Brain microvascular endothelial cell (primary cell): ENCODE data around the gene SMDT1.

ENCODE experiments used
- DNase-seq: peaks from one replicate; pipeline ENCODE4 v3.0.0-alpha.2; 2020
- H3K27ac ChIP-seq: fragments of 250-450 bp; sonication (Bioruptor Pico); 2 replicates; pipeline ENCODE4 v1.5.1; 2020; ENCODE audit warnings: mild to moderate bottlenecking, moderate library complexity
- H3K27me3 ChIP-seq: fragments of 250-450 bp; sonication (Bioruptor Pico); replicated peaks from 2 replicates; pipeline ENCODE4 v1.5.1; 2020; ENCODE audit warnings: mild to moderate bottlenecking
- H3K36me3 ChIP-seq: fragments of 250-450 bp; sonication (Bioruptor Pico); replicated peaks from 2 replicates; pipeline ENCODE4 v1.5.1; 2020; ENCODE audit warnings: mild to moderate bottlenecking
- H3K4me3 ChIP-seq: 2 replicates; pipeline ENCODE4 v1.5.1; 2011; ENCODE audit warnings: low read depth, mild to moderate bottlenecking, control low read depth, low read length, moderate library complexity
- CTCF ChIP-seq: IDR thresholded peaks from 2 replicates; pipeline ENCODE4 v1.5.1; 2011; ENCODE audit warnings: low read depth, mild to moderate bottlenecking, moderate library complexity, low read length, control low read depth, inconsistent platforms; ENCODE audit errors: missing control alignments
- in situ Hi-C: cut with HindIII; loops from 2 replicates; pipeline ENCODE4 v1.10.0; 2017; ENCODE audit warnings: low sequenced_read_pairs, low pct_ligation_motif_present

SMDT1 gene

GRCh38 chr22:42077486-42078125 lies 1.9 kb upstream of the SMDT1 start:
- in situ Hi-C loops, result no loop called here
- no peaks in the 10 kb centered on the region for H3K27me3 ChIP-seq
- no peak for TF ChIP-seq CTCF
- H3K4me3 ChIP-seq, result no peak overlapping the region
- no peak overlapping the region for H3K27ac ChIP-seq
- no peak for DNase-seq
- peaks cover 7% of the 10 kb centered on the region for H3K36me3 ChIP-seq

- in situ Hi-C loops, result no loop called here
- no peaks in the 10 kb centered on the region for H3K27me3 ChIP-seq
- no peak for TF ChIP-seq CTCF
- peak overlapping the region; percentile 87 for H3K4me3 ChIP-seq
- peak overlapping the region; percentile 98 for H3K27ac ChIP-seq
- H3K36me3 ChIP-seq, result peaks cover 9% of the 10 kb centered on the region
- no peak for DNase-seq
Measured at GRCh38 chr22:42078469-42079318, 806 bp upstream of the SMDT1 start.

- peak overlapping the region; percentile 87 for H3K4me3 ChIP-seq
- H3K27me3 ChIP-seq, result no peaks in the 10 kb centered on the region
- peak overlapping the region; percentile 98 for H3K27ac ChIP-seq
- DNase-seq, result peak; percentile 46
- peaks cover 17% of the 10 kb centered on the region for H3K36me3 ChIP-seq
- no peak for TF ChIP-seq CTCF
- in situ Hi-C loops, result no loop called here
Measured at GRCh38 chr22:42080287-42080686, 787 bp downstream of the SMDT1 start.

DNA sequence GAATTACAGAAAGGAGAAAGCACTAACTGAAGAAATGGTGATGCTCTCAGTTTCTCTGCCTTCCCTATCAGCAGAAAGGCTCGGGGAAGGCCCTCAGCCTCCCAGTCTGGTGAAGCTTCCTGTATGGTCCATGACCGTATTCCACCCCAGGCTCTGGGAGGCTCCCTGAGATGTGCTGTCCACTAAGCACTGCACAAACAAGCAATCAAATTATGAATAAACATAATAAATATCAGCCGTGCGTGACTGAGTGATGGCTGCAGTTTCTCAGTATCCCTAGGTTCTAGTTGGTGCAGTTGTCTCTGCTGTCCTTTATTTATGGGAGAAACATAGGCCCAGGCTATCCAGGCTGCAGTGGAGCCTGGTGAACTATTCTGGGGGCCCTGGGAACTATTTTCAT lies 3.6 kb downstream of the SMDT1 start:
- in situ Hi-C loops, result no loop called here
- DNase-seq, result no peak
- Histone ChIP-seq H3K27me3 (no peaks in the 10 kb centered on the region), H3K4me3 (no peak overlapping the region), H3K27ac (no peak overlapping the region), H3K36me3 (peaks cover 33% of the 10 kb centered on the region)
- TF ChIP-seq CTCF, result no peak

DNA sequence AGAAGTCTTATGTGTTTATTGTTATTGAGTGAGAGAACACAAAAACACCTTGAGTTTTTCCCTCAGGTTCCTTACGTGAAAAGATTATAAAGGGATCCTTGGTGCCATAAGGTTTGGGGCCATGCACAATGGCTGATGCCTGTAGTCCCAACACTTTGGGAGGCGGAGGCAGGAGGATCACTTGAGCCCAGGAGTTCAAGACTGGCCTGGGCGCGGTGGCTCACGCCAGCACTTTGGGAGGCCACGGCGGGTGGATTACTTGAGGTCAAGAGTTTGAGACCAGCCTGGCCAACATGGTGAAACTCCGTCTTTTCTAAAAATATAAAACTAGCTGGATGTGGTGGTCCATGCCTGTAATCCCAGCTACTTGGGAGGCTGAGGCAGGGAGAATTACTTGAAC lies 5.4 kb downstream of the SMDT1 start:
- Histone ChIP-seq H3K27me3 (no peaks in the 10 kb centered on the region), H3K36me3 (peaks cover 31% of the 10 kb centered on the region), H3K4me3 (no peak overlapping the region), H3K27ac (no peak overlapping the region)
- in situ Hi-C loops, result no loop called here
- no peak for DNase-seq
- TF ChIP-seq CTCF, result no peak
